Upper lobe of right lung (tissue), 1 donor: ENCODE results near the gene GNAI2. TPM values are rescaled to one million over a fixed set of nuclear protein-coding genes. Genes with fewer than 3 reads are reported as not detected.

ENCODE experiments used
- ATAC-seq: fragments of 200-7000 bp; cut with Tn5 transposase; one replicate; pipeline ENCODE4 v1.9.1; 2020; ENCODE audit warnings: mild to moderate bottlenecking, moderate library complexity
- DNase-seq: peaks from one replicate; pipeline ENCODE4 v3.0.0-alpha.2; 2020
- H3K27ac ChIP-seq: fragments of 200-600 bp; one replicate; pipeline ENCODE4 v1.8.0; 2022
- H3K27me3 ChIP-seq: fragments of 200-600 bp; one replicate; pipeline ENCODE4 v1.8.0; 2022; ENCODE audit warnings: mild to moderate bottlenecking
- H3K36me3 ChIP-seq: fragments of 200-600 bp; one replicate; pipeline ENCODE4 v1.8.0; 2022
- H3K4me1 ChIP-seq: fragments of 200-600 bp; one replicate; pipeline ENCODE4 v1.8.0; 2022
- H3K4me3 ChIP-seq: fragments of 200-600 bp; one replicate; pipeline ENCODE4 v1.8.0; 2022; ENCODE audit warnings: mild to moderate bottlenecking
- H3K9me3 ChIP-seq: fragments of 200-600 bp; one replicate; pipeline ENCODE4 v1.8.0; 2022
- CTCF ChIP-seq: fragments of 200-600 bp; IDR thresholded peaks from one replicate; pipeline ENCODE4 v1.8.0; 2022; ENCODE audit warnings: antibody characterized with exemption
- intact Hi-C: fragments of 100-400 bp; cut with DNase I; formaldehyde crosslinking; loops from one replicate; pipeline ENCODE4 v1.11.0; 2022
- total RNA-seq: library from RNA; stranded (reverse); fragmentation: NEBNext Ultra II Directional; extraction: Animal tissue kit (Norgen Biotek cat#: 25700); gene quantifications from one replicate; pipeline ENCODE4 v1.2.1, GENCODE V29; 2021
- donor health status: DM: no; HTN: yes; CAD: no; lungs with severe emphysema.

The GNAI2 gene
- total RNA-seq, 1 donor from 2014 or later, result 321 TPM

- TF ChIP-seq CTCF, result no peak
- H3K27ac ChIP-seq, result peak overlapping the region; percentile 85
- peaks cover 46% of the 10 kb centered on the region for H3K36me3 ChIP-seq
Observed at GRCh38 chr3:50250514-50250913, 14.5 kb downstream of the GNAI2 start.

GRCh38 chr3:50251220-50251619 is 15.2 kb downstream of the GNAI2 start:
- H3K27me3 ChIP-seq, result no peaks in the 10 kb centered on the region
- intact Hi-C loops, result no loop called here
- ATAC-seq (no peak), DNase-seq (no peak)
- peaks cover 74% of the 10 kb centered on the region for H3K4me1 ChIP-seq
- H3K27ac ChIP-seq, result peak overlapping the region; percentile 85
- no peak for TF ChIP-seq CTCF
- H3K36me3 ChIP-seq, result peaks cover 54% of the 10 kb centered on the region
- H3K9me3 ChIP-seq, result no peaks in the 10 kb centered on the region
- no peak overlapping the region for H3K4me3 ChIP-seq

More at GRCh38 chr3:50250514-50250913, 14.5 kb downstream of the GNAI2 start:
- intact Hi-C loops, result no loop called here
- DNase-seq, result no peak
- ATAC-seq, result no peak
- Histone ChIP-seq H3K4me3 (no peak overlapping the region), H3K27me3 (no peaks in the 10 kb centered on the region), H3K4me1 (peaks cover 81% of the 10 kb centered on the region), H3K9me3 (no peaks in the 10 kb centered on the region)

GRCh38 chr3:50254577-50255250 is 18.7 kb downstream of the GNAI2 start:
- no peak for TF ChIP-seq CTCF
- H3K4me3 ChIP-seq, result no peak overlapping the region
- peak; percentile 81 for DNase-seq
- H3K27me3 ChIP-seq, result no peaks in the 10 kb centered on the region
- peaks cover 47% of the 10 kb centered on the region for H3K4me1 ChIP-seq
- peaks cover 78% of the 10 kb centered on the region for H3K36me3 ChIP-seq
- peak overlapping the region; percentile 82 for H3K27ac ChIP-seq
- H3K9me3 ChIP-seq, result no peaks in the 10 kb centered on the region
- peak; percentile 75 for ATAC-seq
- intact Hi-C loops, result no loop called here

- H3K27me3 ChIP-seq, result no peaks in the 10 kb centered on the region
- intact Hi-C loops, result no loop called here
- TF ChIP-seq CTCF, result no peak
- no peaks in the 10 kb centered on the region for H3K9me3 ChIP-seq
- no peak for ATAC-seq
- no peak for DNase-seq
- H3K36me3 ChIP-seq, result peaks cover 78% of the 10 kb centered on the region
- H3K27ac ChIP-seq, result peak overlapping the region; percentile 82
- H3K4me1 ChIP-seq, result peaks cover 44% of the 10 kb centered on the region
- H3K4me3 ChIP-seq, result no peak overlapping the region
Observed at GRCh38 chr3:50255251-50255615, 19.2 kb downstream of the GNAI2 start.

- intact Hi-C loops, result no loop called here
- DNase-seq, result no peak
- Histone ChIP-seq H3K4me1 (peaks cover 39% of the 10 kb centered on the region), H3K36me3 (peaks cover 69% of the 10 kb centered on the region), H3K4me3 (no peak overlapping the region), H3K9me3 (no peaks in the 10 kb centered on the region), H3K27me3 (no peaks in the 10 kb centered on the region), H3K27ac (peak overlapping the region; percentile 66)
- peak; percentile 54 for TF ChIP-seq CTCF
- ATAC-seq, result no peak
Observed at GRCh38 chr3:50256978-50257890, 21.2 kb downstream of the GNAI2 start.
